C4-2B (cell line): ENCODE data around the gene POMP.

Source experiments
- CTCF ChIP-seq: fragments of 450-650 bp; conservative IDR thresholded peaks from 2 replicates; pipeline ENCODE4 v1.5.1; 2017; ENCODE audit warnings: mild to moderate bottlenecking
- ZFX ChIP-seq: fragments of 450-650 bp; IDR thresholded peaks from 2 replicates; pipeline ENCODE4 v1.6.1; 2017

- TF ChIP-seq CTCF (no peak), ZFX (0 out of 2 replicates have a peak, but pooled peaks have one; percentile 14)
Observed at GRCh38 chr13:28725046-28725610, 66.2 kb downstream of the POMP start.
